ENCODE results near the gene MOAP1. TPM values are rescaled to one million over a fixed set of nuclear protein-coding genes. Genes with fewer than 3 reads are reported as not detected.

The MOAP1 gene
- total RNA-seq, 4 donors from 2014 or later: 14.6 to 37.1 (median 20.4) TPM

DNA sequence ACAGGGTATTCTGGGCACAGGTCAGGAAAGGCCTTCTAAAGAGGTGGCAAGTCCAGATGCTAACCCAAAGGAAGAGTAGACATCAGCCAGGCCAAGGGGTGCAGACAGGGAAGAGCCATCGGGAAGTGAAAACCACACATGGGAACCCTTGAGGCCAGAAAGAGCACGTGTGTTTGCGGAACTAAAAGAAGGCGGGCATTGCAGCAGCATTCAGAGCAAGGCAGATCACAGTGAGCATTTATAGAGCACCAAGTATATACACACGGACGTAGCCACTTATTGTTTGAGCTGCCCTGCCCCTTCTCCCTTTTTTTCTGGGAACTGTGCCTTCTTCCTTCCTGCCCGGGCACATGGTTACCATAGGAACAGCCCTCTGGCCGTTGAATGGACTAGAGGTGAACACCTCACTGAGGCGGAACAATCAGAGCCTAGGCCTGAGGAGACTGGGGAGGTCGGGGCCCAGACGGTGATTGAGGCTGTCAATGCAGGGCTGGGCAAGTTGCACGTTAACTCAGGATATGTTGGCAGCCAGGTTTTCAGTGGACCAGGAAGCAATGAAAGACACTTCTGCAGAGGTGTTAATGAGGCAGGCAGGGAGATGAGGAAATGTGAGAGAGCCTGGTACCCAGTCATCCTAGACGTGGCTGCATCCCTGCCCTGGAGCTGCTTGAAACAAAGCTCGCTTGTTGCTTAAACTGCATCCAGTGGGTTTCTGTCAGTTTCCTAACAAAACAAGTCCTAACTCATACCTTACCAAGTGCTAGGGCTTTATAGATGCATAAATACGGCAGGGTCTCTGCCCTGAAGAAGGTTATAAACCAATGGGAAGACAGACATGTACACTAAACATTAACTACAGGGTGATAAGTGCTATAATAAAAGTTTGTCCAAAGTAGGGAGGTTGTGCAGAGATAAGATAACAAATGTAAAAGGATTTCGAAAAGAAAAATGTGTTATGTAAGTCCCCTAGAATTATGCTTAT lies 34.2 kb downstream of the MOAP1 start:
- no peak for DNase-seq
- no peaks in the 10 kb centered on the region for H3K4me1 ChIP-seq
- TF ChIP-seq, protein P1, sequence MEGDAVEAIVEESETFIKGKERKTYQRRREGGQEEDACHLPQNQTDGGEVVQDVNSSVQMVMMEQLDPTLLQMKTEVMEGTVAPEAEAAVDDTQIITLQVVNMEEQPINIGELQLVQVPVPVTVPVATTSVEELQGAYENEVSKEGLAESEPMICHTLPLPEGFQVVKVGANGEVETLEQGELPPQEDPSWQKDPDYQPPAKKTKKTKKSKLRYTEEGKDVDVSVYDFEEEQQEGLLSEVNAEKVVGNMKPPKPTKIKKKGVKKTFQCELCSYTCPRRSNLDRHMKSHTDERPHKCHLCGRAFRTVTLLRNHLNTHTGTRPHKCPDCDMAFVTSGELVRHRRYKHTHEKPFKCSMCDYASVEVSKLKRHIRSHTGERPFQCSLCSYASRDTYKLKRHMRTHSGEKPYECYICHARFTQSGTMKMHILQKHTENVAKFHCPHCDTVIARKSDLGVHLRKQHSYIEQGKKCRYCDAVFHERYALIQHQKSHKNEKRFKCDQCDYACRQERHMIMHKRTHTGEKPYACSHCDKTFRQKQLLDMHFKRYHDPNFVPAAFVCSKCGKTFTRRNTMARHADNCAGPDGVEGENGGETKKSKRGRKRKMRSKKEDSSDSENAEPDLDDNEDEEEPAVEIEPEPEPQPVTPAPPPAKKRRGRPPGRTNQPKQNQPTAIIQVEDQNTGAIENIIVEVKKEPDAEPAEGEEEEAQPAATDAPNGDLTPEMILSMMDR (IDR thresholded peaks at IDR 0.05): no peak
- TF ChIP-seq POLR2A (IDR thresholded peaks at IDR 0.05): no peak
- no peaks in the 10 kb centered on the region for H3K27me3 ChIP-seq
- no peak overlapping the region for H3K4me3 ChIP-seq
- no peak overlapping the region for H3K27ac ChIP-seq
- no peaks in the 10 kb centered on the region for H3K36me3 ChIP-seq
- H3K9me3 ChIP-seq: no peaks in the 10 kb centered on the region
- intact Hi-C loops (cut with DNase I; ENCODE audit: low total_unique reads): no loop called here

DNA sequence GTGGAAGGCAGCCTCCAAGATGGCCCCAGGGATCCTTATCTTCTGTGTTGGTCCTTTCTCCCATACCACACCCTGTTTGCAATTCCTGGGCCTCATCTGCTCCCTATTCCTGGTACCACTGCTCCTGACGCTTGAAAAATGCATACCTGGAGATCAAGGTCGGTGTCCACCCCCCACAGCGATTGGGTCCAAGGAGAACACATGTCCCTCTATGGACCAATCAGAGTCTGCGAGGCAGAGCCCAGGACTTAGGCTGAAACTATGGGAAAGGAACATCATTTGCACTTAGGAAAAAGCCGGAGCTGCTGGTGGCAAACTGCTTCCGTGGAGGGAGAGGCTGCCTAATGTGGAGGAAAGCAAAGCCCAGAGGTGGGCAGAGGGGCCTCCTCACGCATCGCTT lies 35.7 kb downstream of the MOAP1 start:
- no peaks in the 10 kb centered on the region for H3K9me3 ChIP-seq
- intact Hi-C loops (cut with DNase I; ENCODE audit: low total_unique reads): no loop called here
- H3K27me3 ChIP-seq: no peaks in the 10 kb centered on the region
- no peak for DNase-seq
- no peaks in the 10 kb centered on the region for H3K36me3 ChIP-seq
- no peak overlapping the region for H3K4me3 ChIP-seq
- H3K4me1 ChIP-seq: no peaks in the 10 kb centered on the region
- TF ChIP-seq POLR2A (IDR thresholded peaks at IDR 0.05): no peak
- TF ChIP-seq, protein P1 (IDR thresholded peaks at IDR 0.05): no peak
- no peak overlapping the region for H3K27ac ChIP-seq

DNA sequence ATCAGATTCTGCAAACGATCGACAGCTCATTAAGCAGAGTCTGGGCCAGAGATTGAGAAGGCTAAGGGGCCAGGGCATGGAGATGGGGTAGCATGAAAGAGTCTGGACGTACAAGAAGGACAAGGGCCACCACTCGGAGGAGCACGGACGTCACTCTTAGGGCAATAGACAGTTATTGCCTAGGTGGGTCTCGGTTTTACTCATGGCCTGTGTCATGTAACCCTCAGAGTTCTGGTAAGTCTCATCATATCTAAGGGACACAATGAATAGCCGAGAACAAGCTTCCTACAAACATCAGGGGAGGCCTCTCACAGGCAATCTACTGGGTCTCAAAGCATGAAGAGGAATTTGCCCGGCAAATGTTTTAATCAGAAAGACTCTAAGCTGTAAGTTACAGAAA lies 38.6 kb downstream of the MOAP1 start:
- Histone ChIP-seq H3K27me3 (no peaks in the 10 kb centered on the region), H3K4me3 (no peak overlapping the region), H3K4me1 (no peaks in the 10 kb centered on the region), H3K27ac (no peak overlapping the region), H3K36me3 (no peaks in the 10 kb centered on the region), H3K9me3 (no peaks in the 10 kb centered on the region)
- intact Hi-C loops (cut with DNase I; ENCODE audit: low total_unique reads): no loop called here
- DNase-seq: no peak
- TF ChIP-seq POLR2A (IDR thresholded peaks at IDR 0.05): no peak
- TF ChIP-seq, protein P1 (IDR thresholded peaks at IDR 0.05): no peak

DNA sequence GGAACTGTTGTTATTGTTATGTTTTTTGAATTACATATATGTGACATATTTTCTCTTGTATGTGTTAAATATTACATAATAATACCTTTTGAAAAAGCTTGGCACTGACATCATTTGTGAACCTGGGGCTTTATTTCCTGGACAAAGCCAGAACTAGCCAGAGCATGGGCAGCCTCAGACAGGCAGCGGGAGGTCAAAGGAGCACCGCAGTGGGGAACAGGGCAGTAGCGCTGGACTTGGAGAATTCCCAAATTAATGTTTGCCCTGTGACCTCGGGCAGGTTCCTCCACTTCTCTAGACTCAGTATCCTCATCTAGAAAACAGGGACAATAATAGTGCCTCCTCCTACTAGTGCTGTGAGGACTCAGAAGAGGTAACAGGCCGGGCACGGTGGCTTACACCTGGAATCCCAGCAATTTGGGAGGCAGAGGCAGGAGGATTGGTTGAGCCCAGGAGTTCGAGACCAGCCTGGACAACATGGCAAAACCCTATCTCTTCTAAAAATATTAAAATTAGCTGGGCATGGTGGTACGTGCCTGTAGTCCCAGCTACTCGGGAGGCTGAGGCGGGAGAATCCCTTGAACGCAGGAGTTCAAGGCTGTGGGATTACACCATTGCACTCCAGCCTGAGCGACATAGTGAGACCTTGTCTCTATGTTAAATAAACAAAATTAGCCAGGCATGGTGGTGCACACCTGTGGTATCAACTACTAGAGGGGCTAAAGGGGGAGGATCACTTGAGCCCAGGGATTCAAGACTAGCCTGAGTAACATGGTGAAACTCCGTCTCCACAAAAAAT lies 41.6 kb downstream of the MOAP1 start:
- intact Hi-C loops (cut with DNase I; ENCODE audit: low total_unique reads): no loop called here

More for the DNA sequence above, 41.6 kb downstream of the MOAP1 start:
- Histone ChIP-seq H3K27ac (no peak overlapping the region), H3K4me3 (no peak overlapping the region), H3K27me3 (no peaks in the 10 kb centered on the region), H3K4me1 (no peaks in the 10 kb centered on the region), H3K9me3 (no peaks in the 10 kb centered on the region), H3K36me3 (no peaks in the 10 kb centered on the region)
- no peak for TF ChIP-seq POLR2A (IDR thresholded peaks at IDR 0.05)
- TF ChIP-seq, protein P1 (IDR thresholded peaks at IDR 0.05): no peak
- no peak for DNase-seq
